ENCODE results near the gene TNFRSF6B. TPM values are rescaled to one million over a fixed set of nuclear protein-coding genes. Genes with fewer than 3 reads are reported as not detected.
"Not testable (repeated sequence)": the region's sequence is repeated elsewhere in the genome, so short reads cannot be mapped to it uniquely, and the experiment has no call there.

Gene TNFRSF6B
- total RNA-seq, 1 donor, result not detected

GRCh38 chr20:63659370-63659769 is 37.1 kb upstream of the TNFRSF6B start:
- no peaks in the 10 kb centered on the region for H3K9me3 ChIP-seq (ENCODE audit: low read depth, low read length)
- peaks cover 23% of the 10 kb centered on the region for H3K4me1 ChIP-seq (ENCODE audit: insufficient read depth, low read length)
- no peak overlapping the region for H3K4me3 ChIP-seq (ENCODE audit: low read length)
- H3K27me3 ChIP-seq (ENCODE audit: insufficient read depth, low read length), result no peaks in the 10 kb centered on the region

GRCh38 chr20:63660174-63660573 is 36.3 kb upstream of the TNFRSF6B start:
- peaks cover 20% of the 10 kb centered on the region for H3K4me1 ChIP-seq (ENCODE audit: insufficient read depth, low read length)
- not testable (repeated sequence) for H3K27me3 ChIP-seq (ENCODE audit: insufficient read depth, low read length); H3K9me3 ChIP-seq (ENCODE audit: low read depth, low read length); H3K4me3 ChIP-seq (ENCODE audit: low read length)

- Histone ChIP-seq H3K4me1 (ENCODE audit: insufficient read depth, low read length) (peaks cover 20% of the 10 kb centered on the region), H3K9me3 (ENCODE audit: low read depth, low read length) (no peaks in the 10 kb centered on the region), H3K27me3 (ENCODE audit: insufficient read depth, low read length) (no peaks in the 10 kb centered on the region), H3K4me3 (ENCODE audit: low read length) (no peak overlapping the region)
These were observed 35.8 kb upstream of the TNFRSF6B start for GRCh38 chr20:63660622-63661021.

- peaks cover 20% of the 10 kb centered on the region for H3K4me1 ChIP-seq (ENCODE audit: insufficient read depth, low read length)
- H3K9me3 ChIP-seq (ENCODE audit: low read depth, low read length), result no peaks in the 10 kb centered on the region
- no peak overlapping the region for H3K4me3 ChIP-seq (ENCODE audit: low read length)
- no peaks in the 10 kb centered on the region for H3K27me3 ChIP-seq (ENCODE audit: insufficient read depth, low read length)
These were observed 35.3 kb upstream of the TNFRSF6B start for GRCh38 chr20:63661108-63661507.

- Histone ChIP-seq H3K27me3 (ENCODE audit: insufficient read depth, low read length) (no peaks in the 10 kb centered on the region), H3K4me3 (ENCODE audit: low read length) (no peak overlapping the region), H3K4me1 (ENCODE audit: insufficient read depth, low read length) (peaks cover 19% of the 10 kb centered on the region), H3K9me3 (ENCODE audit: low read depth, low read length) (no peaks in the 10 kb centered on the region)
These were observed 34.3 kb upstream of the TNFRSF6B start for GRCh38 chr20:63661959-63662812.

- Histone ChIP-seq H3K4me3 (ENCODE audit: low read length) (no peak overlapping the region), H3K9me3 (ENCODE audit: low read depth, low read length) (no peaks in the 10 kb centered on the region), H3K27me3 (ENCODE audit: insufficient read depth, low read length) (no peaks in the 10 kb centered on the region), H3K4me1 (ENCODE audit: insufficient read depth, low read length) (peaks cover 13% of the 10 kb centered on the region)
These were observed 33.7 kb upstream of the TNFRSF6B start for GRCh38 chr20:63662813-63663189.

- Histone ChIP-seq H3K9me3 (ENCODE audit: low read depth, low read length) (no peaks in the 10 kb centered on the region), H3K4me1 (ENCODE audit: insufficient read depth, low read length) (peaks cover 11% of the 10 kb centered on the region), H3K4me3 (ENCODE audit: low read length) (no peak overlapping the region), H3K27me3 (ENCODE audit: insufficient read depth, low read length) (no peaks in the 10 kb centered on the region)
These were observed 33.0 kb upstream of the TNFRSF6B start for GRCh38 chr20:63663332-63664066.

GRCh38 chr20:63664143-63664851 is 32.2 kb upstream of the TNFRSF6B start:
- Histone ChIP-seq H3K4me1 (ENCODE audit: insufficient read depth, low read length) (peaks cover 4% of the 10 kb centered on the region), H3K9me3 (ENCODE audit: low read depth, low read length) (no peaks in the 10 kb centered on the region), H3K4me3 (ENCODE audit: low read length) (no peak overlapping the region), H3K27me3 (ENCODE audit: insufficient read depth, low read length) (no peaks in the 10 kb centered on the region)

- H3K4me3 ChIP-seq (ENCODE audit: low read length), result no peak overlapping the region
- no peaks in the 10 kb centered on the region for H3K4me1 ChIP-seq (ENCODE audit: insufficient read depth, low read length)
- no peaks in the 10 kb centered on the region for H3K9me3 ChIP-seq (ENCODE audit: low read depth, low read length)
- no peaks in the 10 kb centered on the region for H3K27me3 ChIP-seq (ENCODE audit: insufficient read depth, low read length)
These were observed 31.4 kb upstream of the TNFRSF6B start for GRCh38 chr20:63664861-63665594.

- Histone ChIP-seq H3K4me3 (ENCODE audit: low read length) (no peak overlapping the region), H3K4me1 (ENCODE audit: insufficient read depth, low read length) (no peaks in the 10 kb centered on the region), H3K27me3 (ENCODE audit: insufficient read depth, low read length) (no peaks in the 10 kb centered on the region), H3K9me3 (ENCODE audit: low read depth, low read length) (no peaks in the 10 kb centered on the region)
These were observed 30.7 kb upstream of the TNFRSF6B start for GRCh38 chr20:63665708-63666107.

GRCh38 chr20:63667858-63668257 is 28.6 kb upstream of the TNFRSF6B start:
- H3K4me3 ChIP-seq (ENCODE audit: low read length), result no peak overlapping the region
- no peaks in the 10 kb centered on the region for H3K9me3 ChIP-seq (ENCODE audit: low read depth, low read length)
- no peaks in the 10 kb centered on the region for H3K27me3 ChIP-seq (ENCODE audit: insufficient read depth, low read length)
- no peaks in the 10 kb centered on the region for H3K4me1 ChIP-seq (ENCODE audit: insufficient read depth, low read length)

- Histone ChIP-seq H3K4me1 (ENCODE audit: insufficient read depth, low read length) (no peaks in the 10 kb centered on the region), H3K27me3 (ENCODE audit: insufficient read depth, low read length) (no peaks in the 10 kb centered on the region), H3K9me3 (ENCODE audit: low read depth, low read length) (no peaks in the 10 kb centered on the region), H3K4me3 (ENCODE audit: low read length) (no peak overlapping the region)
These were observed 28.1 kb upstream of the TNFRSF6B start for GRCh38 chr20:63668351-63668750.

GRCh38 chr20:63671695-63672094 is 24.8 kb upstream of the TNFRSF6B start:
- H3K27me3 ChIP-seq (ENCODE audit: insufficient read depth, low read length); H3K9me3 ChIP-seq (ENCODE audit: low read depth, low read length); H3K4me1 ChIP-seq (ENCODE audit: insufficient read depth, low read length); H3K4me3 ChIP-seq (ENCODE audit: low read length): not testable (repeated sequence)

- Histone ChIP-seq H3K9me3 (ENCODE audit: low read depth, low read length) (no peaks in the 10 kb centered on the region), H3K4me3 (ENCODE audit: low read length) (no peak overlapping the region), H3K4me1 (ENCODE audit: insufficient read depth, low read length) (no peaks in the 10 kb centered on the region), H3K27me3 (ENCODE audit: insufficient read depth, low read length) (no peaks in the 10 kb centered on the region)
These were observed 23.8 kb upstream of the TNFRSF6B start for GRCh38 chr20:63672666-63673065.

- no peaks in the 10 kb centered on the region for H3K27me3 ChIP-seq (ENCODE audit: insufficient read depth, low read length)
- no peaks in the 10 kb centered on the region for H3K4me1 ChIP-seq (ENCODE audit: insufficient read depth, low read length)
- no peak overlapping the region for H3K4me3 ChIP-seq (ENCODE audit: low read length)
- no peaks in the 10 kb centered on the region for H3K9me3 ChIP-seq (ENCODE audit: low read depth, low read length)
These were observed 22.5 kb upstream of the TNFRSF6B start for GRCh38 chr20:63673951-63674350.
